LHCN-M2 (cell line): ENCODE data around the gene SUFU. TPM values are rescaled to one million over a fixed set of nuclear protein-coding genes. Genes with fewer than 3 reads are reported as not detected.
"Not testable (repeated sequence)": the region's sequence is repeated elsewhere in the genome, so short reads cannot be mapped to it uniquely, and the experiment has no call there.

ENCODE experiments used
- DNase-seq: peaks from one replicate; pipeline ENCODE4 v3.0.0-alpha.2; 2012; ENCODE audit warnings: low read depth
- polyA plus RNA-seq: library from polyadenylated mRNA; unstranded; fragments of >200 nt; gene quantifications from one replicate; pipeline ENCODE4 v1.2.1, GENCODE V29; 2012; ENCODE audit warnings: missing spikeins
- total RNA-seq: library from RNA; depleted of rRNA; stranded (reverse); fragments of >200 nt; gene quantifications from 2 replicates; pipeline ENCODE4 v1.2.3, GENCODE V29; 2014; rRNA removed

The SUFU gene
- total RNA-seq = 4.0 and 4.3 TPM in 2 replicates
- 7.6 TPM for polyA plus RNA-seq

DNA sequence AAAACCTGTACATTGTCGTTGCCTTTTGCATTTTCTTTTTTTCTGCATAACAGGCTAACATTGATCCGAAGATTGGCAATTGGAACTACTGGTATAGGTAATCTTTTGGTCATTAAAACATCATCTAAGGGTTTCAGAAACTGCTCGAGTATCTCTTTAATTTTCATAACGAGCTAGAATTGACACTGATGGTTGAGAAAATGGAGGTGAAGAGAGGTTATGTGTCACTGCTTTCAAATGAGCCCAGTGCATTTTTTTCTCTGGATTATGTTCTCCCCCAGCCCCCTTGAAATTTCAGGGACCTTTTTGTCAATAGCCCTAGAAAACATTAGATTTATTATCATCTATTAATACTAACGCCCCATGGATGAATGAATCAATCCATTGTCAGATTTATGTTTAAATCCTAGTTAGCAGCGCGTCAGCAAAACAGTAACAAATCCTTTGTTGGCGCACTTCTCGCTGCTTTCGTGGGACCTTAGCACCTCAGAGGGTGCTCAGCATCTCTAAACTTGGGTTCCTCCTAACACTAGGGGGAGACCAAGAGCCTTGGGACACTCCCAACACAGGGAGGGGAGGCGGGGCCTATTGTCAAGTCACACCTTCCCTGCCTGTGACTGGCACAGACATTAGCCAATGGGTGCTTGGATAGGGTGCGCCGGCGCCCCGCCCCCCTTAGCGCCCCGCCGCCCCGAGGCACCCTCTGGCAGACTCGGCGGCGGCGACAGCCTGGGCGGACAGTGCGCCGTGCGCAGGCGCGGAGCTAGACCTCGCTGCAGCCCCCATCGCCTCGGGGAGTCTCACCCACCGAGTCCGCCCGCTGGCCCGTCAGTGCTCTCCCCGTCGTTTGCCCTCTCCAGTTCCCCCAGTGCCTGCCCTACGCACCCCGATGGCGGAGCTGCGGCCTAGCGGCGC, at the start of gene SUFU:
Gene SUFU (plus strand): TSS at position 709 of the 915 bp plus-strand sequence. CDS start 181 bp downstream, at position 890.
- peak; percentile 98 for DNase-seq

GRCh38 chr10:102454662-102455487, 48.9 kb upstream of the SUFU start:
- DNase-seq = not testable (repeated sequence)

DNA sequence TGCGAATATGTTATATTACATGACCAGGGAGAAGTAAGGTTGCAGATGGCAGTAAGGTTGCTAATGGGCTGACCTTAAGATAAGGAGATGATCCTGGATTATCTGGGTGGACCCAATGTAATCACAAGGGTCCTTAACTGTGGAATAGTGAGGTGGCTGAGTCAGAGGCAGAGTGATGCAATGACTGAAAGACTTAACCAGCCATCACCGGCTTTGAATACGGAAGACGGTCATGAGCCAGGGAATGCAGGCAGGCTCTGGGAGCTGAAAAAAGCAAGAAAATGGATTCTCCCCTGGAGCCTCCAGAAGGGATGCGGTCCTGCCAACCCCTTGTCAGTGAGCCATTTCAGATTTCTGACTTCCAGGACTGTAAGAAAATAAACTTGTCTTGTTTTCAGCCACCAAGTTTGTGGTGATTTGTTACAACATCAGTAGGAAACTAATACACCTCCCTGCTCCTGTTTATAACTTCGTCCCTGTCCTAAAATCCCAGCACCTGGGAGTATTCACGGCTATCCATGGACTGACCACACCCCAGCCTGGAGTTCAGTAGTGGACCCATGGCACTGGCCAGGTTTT, 47.8 kb upstream of the SUFU start:
- peak; percentile 76 for DNase-seq

DNA sequence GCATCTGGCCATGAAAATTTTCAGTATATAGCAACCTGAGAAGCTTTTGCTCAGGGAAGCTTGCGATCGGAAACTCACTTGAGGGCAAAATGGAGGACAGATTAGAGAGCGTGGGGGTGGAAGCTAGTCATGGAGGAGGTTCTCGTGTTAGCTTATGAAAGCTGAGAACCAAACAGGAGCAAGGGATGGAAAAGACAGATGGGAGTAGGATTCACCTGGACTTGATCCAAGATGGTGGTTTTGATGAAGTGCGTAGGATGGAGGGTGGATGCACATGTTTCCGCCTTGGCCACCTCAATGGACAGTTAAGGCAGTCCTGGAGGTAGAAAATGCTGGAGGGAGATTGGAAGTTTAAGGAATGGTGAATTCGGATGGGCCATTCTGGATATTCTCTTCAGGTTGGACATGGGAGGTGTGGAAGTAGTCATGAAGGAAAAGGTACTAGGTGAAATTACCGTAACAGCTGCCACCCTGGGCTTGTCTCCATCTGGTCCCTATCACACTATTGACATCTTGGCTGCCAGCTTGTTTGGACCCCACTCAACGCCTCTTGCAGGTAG, 46.1 kb upstream of the SUFU start:
- DNase-seq = no peak

GRCh38 chr10:102458656-102459055, 45.1 kb upstream of the SUFU start:
- DNase-seq = no peak

GRCh38 chr10:102460836-102461186, 43.0 kb upstream of the SUFU start:
- DNase-seq = no peak

DNA sequence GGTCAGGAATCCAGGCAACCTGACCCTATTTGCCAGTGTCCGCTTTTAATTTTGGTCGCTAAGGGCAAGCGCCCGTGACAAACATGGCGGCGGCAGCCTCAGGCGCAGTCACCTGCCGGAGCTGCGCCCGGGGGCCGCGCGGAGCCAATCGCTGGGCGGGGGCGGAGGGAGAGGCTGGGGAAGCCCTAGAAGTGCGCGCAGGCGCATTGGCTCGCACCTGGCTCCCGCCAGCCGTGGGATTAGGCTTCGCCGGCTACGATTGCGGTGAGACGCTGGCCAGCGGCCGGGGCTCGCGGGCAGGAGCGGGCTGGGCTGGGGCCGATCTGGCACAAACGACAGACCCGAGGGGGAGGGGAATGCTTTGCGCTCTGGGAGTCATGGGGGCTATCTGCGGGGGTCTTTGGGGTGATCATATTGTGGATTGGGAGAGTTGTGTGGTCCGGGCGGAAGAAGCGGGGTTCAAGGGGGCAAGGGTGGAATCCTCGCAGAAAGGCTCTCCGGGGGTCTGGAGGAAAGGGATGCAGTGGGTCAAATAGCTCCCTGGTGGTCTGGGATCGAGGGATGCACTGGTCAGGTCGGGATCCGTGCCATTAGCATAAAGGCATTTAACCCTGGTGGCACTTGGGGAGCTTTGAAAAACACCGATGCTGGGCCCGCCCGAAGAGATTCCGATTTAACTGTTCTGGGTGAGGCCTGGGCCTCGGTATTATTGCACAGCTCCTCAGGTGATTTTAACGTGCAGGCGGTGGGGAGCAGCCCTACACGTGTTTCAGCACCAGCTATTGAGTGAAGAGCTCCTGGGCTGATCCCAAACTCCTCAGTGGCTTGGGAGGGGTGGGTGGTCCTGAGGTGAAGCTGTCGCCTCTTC, 42.4 kb upstream of the SUFU start:
- DNase-seq = peak; percentile 72

- no peak for DNase-seq
These were observed 41.2 kb upstream of the SUFU start for GRCh38 chr10:102462512-102463054.

DNA sequence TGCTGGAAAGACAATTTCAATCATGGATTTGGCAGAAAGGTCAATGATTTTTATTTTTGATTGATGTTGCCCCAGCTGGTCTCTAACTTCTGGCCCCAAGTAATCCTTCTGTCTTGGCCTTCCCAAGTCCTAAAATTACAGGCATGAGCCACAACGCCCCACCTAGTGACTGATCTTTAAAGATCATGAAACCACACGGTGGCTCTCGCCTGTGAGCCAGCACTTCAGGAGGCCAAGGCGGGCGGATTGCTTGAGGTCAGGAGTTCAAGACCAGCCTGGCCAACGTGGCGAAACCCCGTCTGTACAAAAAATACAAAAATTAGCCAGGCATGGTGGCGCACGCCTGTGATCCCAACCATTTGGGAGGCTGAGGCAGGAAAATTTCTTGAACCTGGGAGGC, 39.8 kb upstream of the SUFU start:
- DNase-seq = no peak

DNA sequence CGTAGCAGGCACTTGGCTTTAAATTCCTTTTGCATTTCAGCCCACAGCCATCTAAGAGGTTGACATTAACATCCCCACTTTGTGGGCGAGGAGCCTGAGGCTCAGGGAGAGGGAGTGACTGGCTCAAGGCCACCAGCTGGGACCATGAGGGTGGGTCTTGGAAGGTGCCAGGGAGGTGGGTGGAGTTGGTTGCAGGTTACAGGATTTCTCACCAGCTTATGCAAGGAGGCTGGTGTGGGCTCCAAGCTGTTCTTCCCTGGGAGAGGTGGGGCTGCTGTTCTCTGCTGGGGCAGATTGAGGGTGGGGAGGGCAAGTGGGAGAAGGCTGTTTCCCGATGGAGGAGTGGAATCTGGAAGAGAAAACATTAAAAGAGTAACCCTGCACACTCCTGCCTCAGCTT, 38.3 kb upstream of the SUFU start:
- DNase-seq = no peak

GRCh38 chr10:102467318-102467717, 36.5 kb upstream of the SUFU start:
- DNase-seq = no peak

- no peak for DNase-seq
These were observed 35.8 kb upstream of the SUFU start for GRCh38 chr10:102467971-102468438.

- peak; percentile 71 for DNase-seq
These were observed 35.1 kb upstream of the SUFU start for GRCh38 chr10:102468683-102469082.

DNA sequence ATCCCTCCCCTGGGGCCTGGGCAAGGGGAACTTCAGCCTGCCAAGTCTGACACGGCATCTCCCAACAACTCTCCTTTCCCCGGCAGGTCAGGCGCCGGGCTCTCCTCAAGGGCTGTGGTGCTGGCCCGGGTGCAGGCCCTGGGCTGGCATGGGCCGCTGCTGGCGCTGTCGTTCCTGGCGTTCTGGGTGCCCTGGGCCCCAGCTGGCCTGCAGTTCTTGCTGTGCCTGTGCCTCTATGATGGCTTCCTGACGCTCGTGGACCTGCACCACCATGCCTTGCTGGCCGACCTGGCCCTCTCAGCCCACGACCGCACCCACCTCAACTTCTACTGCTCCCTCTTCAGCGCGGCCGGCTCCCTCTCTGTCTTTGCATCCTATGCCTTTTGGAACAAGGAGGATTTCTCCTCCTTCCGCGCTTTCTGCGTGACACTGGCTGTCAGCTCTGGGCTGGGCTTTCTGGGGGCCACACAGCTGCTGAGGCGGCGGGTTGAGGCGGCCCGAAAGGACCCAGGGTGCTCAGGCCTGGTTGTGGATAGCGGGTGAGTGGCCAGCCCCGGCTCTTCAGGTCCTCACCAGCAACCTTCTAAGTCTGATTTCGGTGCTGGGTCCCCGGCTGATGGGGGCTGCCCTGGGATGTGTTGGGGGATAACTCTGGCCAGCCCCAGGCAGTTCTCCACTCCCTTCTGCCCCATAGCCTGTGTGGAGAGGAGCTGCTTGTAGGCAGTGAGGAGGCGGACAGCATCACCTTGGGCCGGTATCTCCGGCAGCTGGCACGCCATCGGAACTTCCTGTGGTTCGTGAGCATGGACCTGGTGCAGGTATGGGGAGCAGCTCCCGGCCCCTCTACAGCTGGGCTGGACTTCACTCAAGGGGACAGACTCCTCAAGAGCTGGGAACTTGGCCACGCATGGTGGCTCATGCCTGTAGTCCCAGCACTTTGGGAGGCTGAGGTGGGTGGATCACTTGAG, 32.9 kb upstream of the SUFU start:
- no peak for DNase-seq

DNA sequence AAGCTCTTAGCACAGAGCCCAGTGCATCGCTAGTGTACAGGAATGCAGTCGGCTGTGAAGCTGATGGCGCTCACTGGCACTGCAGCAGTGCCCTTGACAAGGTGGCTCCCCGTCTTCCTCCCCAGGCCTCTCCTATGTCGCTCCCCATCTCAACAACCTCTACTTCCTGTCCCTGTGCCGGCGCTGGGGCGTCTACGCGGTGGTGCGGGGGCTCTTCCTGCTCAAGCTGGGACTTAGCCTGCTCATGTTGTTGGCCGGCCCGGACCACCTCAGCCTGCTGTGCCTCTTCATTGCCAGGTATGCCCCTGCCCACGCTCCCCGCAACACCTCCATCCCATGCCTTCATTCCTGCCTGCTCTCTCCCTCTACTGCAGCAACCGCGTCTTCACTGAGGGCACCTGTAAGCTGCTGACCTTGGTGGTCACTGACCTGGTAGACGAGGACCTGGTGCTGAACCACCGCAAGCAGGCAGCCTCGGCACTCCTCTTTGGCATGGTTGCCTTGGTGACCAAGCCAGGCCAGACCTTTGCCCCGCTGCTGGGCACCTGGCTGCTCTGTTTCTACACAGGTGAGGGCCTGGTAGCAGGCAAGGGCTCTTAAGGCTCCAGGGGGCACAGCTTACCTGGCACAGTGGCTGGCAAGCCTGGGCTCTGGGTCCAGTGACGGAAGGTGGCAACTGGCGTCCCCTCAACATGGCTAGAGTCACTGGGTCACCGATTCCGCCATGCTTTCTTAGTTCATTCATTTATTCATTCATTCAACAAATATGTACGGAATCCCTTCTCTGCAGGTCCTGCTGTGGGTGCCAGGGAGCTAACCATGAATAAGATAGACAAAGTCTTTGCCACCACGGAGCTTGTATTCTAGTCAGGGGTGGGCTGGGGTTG, 30.1 kb upstream of the SUFU start:
- no peak for DNase-seq

GRCh38 chr10:102475451-102476040, 28.2 kb upstream of the SUFU start:
- DNase-seq = no peak

- no peak for DNase-seq
These were observed 27.2 kb upstream of the SUFU start for GRCh38 chr10:102476466-102477141.
